B cell (primary cell): ENCODE results near the gene PLCB4. TPM values are rescaled to one million over a fixed set of nuclear protein-coding genes. Genes with fewer than 3 reads are reported as not detected.
A peak's percentile ranks its signal among the peaks of the same experiment; 100 is the strongest.

Experiments
- ATAC-seq: fragments of 200-7000 bp; cut with Tn5 transposase; one replicate; pipeline ENCODE4 v1.10.0; 2021; ENCODE audit warnings: low read depth, mild to moderate bottlenecking, moderate number of reproducible peaks, moderate library complexity
- CTCF ChIA-PET: fragments of 350-600 bp; sonication (Branson Sonifier 250); formaldehyde crosslinking; loops from one replicate; lab custom pipeline; 2021; ENCODE audit warnings: antibody characterized with exemption, inconsistent platforms; lab: Charles Lee
- POLR2A ChIA-PET: fragments of 350-600 bp; sonication (Branson Sonifier 250); formaldehyde crosslinking; loops from one replicate; lab custom pipeline; 2021; ENCODE audit warnings: antibody characterized with exemption; lab: Charles Lee
- DNase-seq: peaks from one replicate; pipeline ENCODE4 v3.0.0; 2013
- H2AFZ ChIP-seq: 2 replicates; pipeline ENCODE4 v1.6.1; 2012; ENCODE audit warnings: mild to moderate bottlenecking, low read depth, low read length; ENCODE audit not compliant: insufficient read depth, poor library complexity, severe bottlenecking
- H3K27ac ChIP-seq, 2 donors: 1 replicate in 1 of 2; 2 replicates in 1 of 2; pipeline ENCODE4 v1.5.1; 2012 to 2013; ENCODE audit warnings: low read length in 2 of 2, mild to moderate bottlenecking in 2 of 2, moderate library complexity in 1 of 2
- H3K27me3 ChIP-seq, 4 experiments: fragments of 200-600 bp in 1 of 4; sonication (generic) in 1 of 4; replicated peaks in 1 of 4; 1 replicate in 2 of 4; 2 replicates in 2 of 4; pipeline versions ENCODE4 v1.6.1 to v1.7.0; 2013 to 2016; ENCODE audit warnings: low read length in 3 of 4, mild to moderate bottlenecking in 2 of 4, mixed read lengths in 1 of 4, moderate library complexity in 1 of 4; ENCODE audit not compliant: insufficient read depth in 4 of 4, control insufficient read depth in 3 of 4; ENCODE audit errors: control extremely low read depth in 1 of 4
- H3K36me3 ChIP-seq, 2 experiments: replicated peaks in 1 of 2; 1 replicate in 1 of 2; 2 replicates in 1 of 2; pipeline versions ENCODE4 v1.6.1 to v1.7.1; 2013; ENCODE audit warnings: low read length in 1 of 2; ENCODE audit not compliant: insufficient read depth in 2 of 2, control insufficient read depth in 1 of 2; ENCODE audit errors: control extremely low read depth in 1 of 2, extremely low read depth in 1 of 2
- H3K4me1 ChIP-seq, 2 donors: fragments of 200-600 bp in 1 of 2; sonication (generic) in 1 of 2; 1 replicate in 1 of 2; 2 replicates in 1 of 2; pipeline versions ENCODE4 v1.5.1 to v1.6.1; 2013 to 2017; ENCODE audit warnings: low read length in 2 of 2; ENCODE audit not compliant: control insufficient read depth in 2 of 2, insufficient read depth in 2 of 2
- H3K4me2 ChIP-seq: replicated peaks from 2 replicates; pipeline ENCODE3; 2012; ENCODE audit warnings: mild to moderate bottlenecking, low read depth, low read length; ENCODE audit not compliant: poor library complexity, severe bottlenecking
- H3K4me3 ChIP-seq, 5 experiments: fragments of 200-600 bp in 1 of 5; sonication (generic) in 1 of 5; 1 replicate in 3 of 5; 2 replicates in 2 of 5; pipeline versions ENCODE4 v1.5.1 to v1.7.0; 2011 to 2016; ENCODE audit warnings: low read length in 4 of 5, mild to moderate bottlenecking in 4 of 5, low read depth in 2 of 5, control low read depth in 1 of 5, moderate library complexity in 1 of 5; ENCODE audit not compliant: insufficient read depth in 1 of 5; ENCODE audit errors: control extremely low read depth in 1 of 5, extremely low read depth in 1 of 5
- H3K79me2 ChIP-seq: fragments of 200-600 bp; sonication (generic); one replicate; pipeline ENCODE4 v1.6.0; 2016; ENCODE audit warnings: low read length; ENCODE audit not compliant: control insufficient read depth, insufficient read depth
- H3K9ac ChIP-seq: fragments of 200-600 bp; sonication (generic); 2 replicates; pipeline ENCODE4 v1.6.1; 2017; ENCODE audit warnings: mild to moderate bottlenecking, low read length, moderate library complexity
- H3K9me3 ChIP-seq, 3 donors: one replicate each; pipeline versions ENCODE4 v1.6.1 to v1.7.1; 2013; ENCODE audit warnings: low read length in 2 of 3; ENCODE audit not compliant: control insufficient read depth in 2 of 3, insufficient read depth in 1 of 3; ENCODE audit errors: control extremely low read depth in 1 of 3
- H4K20me1 ChIP-seq: 2 replicates; pipeline ENCODE4 v1.6.0; 2012; ENCODE audit warnings: mild to moderate bottlenecking, low read length; ENCODE audit not compliant: insufficient read depth, control insufficient read depth, poor library complexity, severe bottlenecking
- H3K27ac Mint-ChIP-seq: one replicate; pipeline ENCODE4 v1.8.0; 2021; ENCODE audit warnings: mixed read lengths
- H3K27me3 Mint-ChIP-seq: one replicate; pipeline ENCODE4 v1.8.0; 2021; ENCODE audit warnings: mixed read lengths
- H3K4me1 Mint-ChIP-seq: one replicate; pipeline ENCODE4 v1.8.0; 2021; ENCODE audit warnings: mixed read lengths
- H3K4me3 Mint-ChIP-seq: one replicate; pipeline ENCODE4 v1.8.0; 2021; ENCODE audit warnings: mixed read lengths
- H3K9me3 Mint-ChIP-seq: one replicate; pipeline ENCODE4 v1.8.0; 2022; ENCODE audit warnings: mixed read lengths; ENCODE audit not compliant: insufficient read depth
- EZH2 ChIP-seq: IDR thresholded peaks from 2 replicates; pipeline ENCODE4 v1.6.1; 2012; ENCODE audit warnings: borderline replicate concordance, low read depth, mild to moderate bottlenecking, moderate library complexity, low read length; ENCODE audit not compliant: insufficient read depth, poor library complexity, severe bottlenecking
- WGBS: methylation state at CpG from one replicate; pipeline ENCODE4 v1.1.5; 2013; ENCODE audit warnings: missing lambda C conversion rate; ENCODE audit not compliant: insufficient coverage; 5-methylcytosine and 5-hydroxymethylcytosine counted together
- intact Hi-C: fragments of 100-400 bp; cut with micrococcal nuclease; formaldehyde crosslinking; loops from one replicate; pipeline ENCODE4 v1.10.0; 2022
- polyA plus RNA-seq: library from polyadenylated mRNA; depleted of rRNA; stranded (reverse); fragments of >200 nt; gene quantifications from 2 replicates; pipeline ENCODE4 v1.2.3, GENCODE V29; 2012
- total RNA-seq, 2 donors: library from RNA; stranded (reverse); fragments of 120-200 nt in 1 of 2; gene quantifications; 1 replicate in 1 of 2; 2 replicates in 1 of 2; pipeline versions ENCODE4 v1.2.3 to v1.2.4, GENCODE V29; 2013 to 2022
- TF ChIP-seq, protein P1 (sequence below): fragments of 200-600 bp; IDR thresholded peaks from one replicate; pipeline ENCODE4 v1.8.0; 2022; ENCODE audit warnings: antibody characterized with exemption, mild to moderate bottlenecking

Gene PLCB4
- total and polyA plus RNA-seq, 2 donors (not counting 1 experiment from before 2014, with no cell fraction given) = not detected

DNA sequence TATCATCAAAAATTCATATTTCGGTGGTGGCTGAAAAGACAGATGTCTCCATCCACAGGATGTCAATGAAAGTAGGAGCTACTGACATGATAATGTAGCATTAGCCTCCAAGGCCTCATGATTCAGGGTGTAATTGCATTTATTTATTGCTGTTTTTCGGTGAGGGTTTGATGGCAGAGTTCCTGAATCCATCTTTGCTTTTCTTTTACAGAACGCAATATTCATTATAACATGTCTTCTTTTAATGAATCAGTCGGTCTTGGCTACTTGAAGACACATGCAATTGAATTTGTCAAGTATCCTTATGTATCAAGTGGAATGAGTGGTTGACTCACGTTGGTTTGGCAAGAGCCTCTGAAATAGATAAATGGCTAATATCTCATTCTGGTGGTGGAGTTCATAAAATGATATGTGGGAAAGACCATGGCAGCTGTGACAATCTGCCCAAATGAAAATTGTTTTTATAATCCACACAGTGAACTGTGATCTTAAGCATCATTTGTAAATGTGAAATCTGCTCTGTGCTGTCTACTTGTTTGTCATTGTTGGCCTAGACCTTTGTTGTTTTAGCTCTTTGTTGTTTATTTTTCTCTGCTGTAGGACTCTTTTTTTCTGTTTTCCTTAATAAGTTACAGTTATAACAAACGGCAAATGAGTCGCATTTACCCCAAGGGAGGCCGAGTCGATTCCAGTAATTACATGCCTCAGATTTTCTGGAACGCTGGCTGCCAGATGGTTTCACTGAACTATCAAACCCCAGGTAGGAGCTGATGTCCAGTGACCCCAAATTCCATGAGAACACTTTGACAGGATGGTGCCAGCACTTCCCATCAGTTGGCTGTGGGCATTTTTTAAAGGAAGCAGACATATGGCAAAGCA is 339.8 kb downstream of the PLCB4 start:
- Histone ChIP-seq H3K9ac (no peak overlapping the region), H3K9me3 (no peaks in the 10 kb centered on the region), H3K4me2 (no peak overlapping the region), H3K36me3 (no peaks in the 10 kb centered on the region), H3K27ac (no peak overlapping the region), H3K79me2 (no peaks in the 10 kb centered on the region), H2AFZ (no peak overlapping the region), H3K27me3 (no peaks in the 10 kb centered on the region), H3K4me3 (no peak overlapping the region), H3K4me1 (no peaks in the 10 kb centered on the region), H4K20me1 (no peaks in the 10 kb centered on the region)
- POLR2A ChIA-PET = no interaction called here
- no peak for ATAC-seq
- Mint-ChIP-seq H3K27ac (no peak overlapping the region), H3K27me3 (peaks cover 10% of the 10 kb centered on the region), H3K4me1 (peaks cover 7% of the 10 kb centered on the region), H3K9me3 (no peaks in the 10 kb centered on the region), H3K4me3 (no peak overlapping the region)
- WGBS = 98% methylated on average over 6 of the region's 10 CpGs
- TF ChIP-seq EZH2 = no peak
- TF ChIP-seq, protein P1, sequence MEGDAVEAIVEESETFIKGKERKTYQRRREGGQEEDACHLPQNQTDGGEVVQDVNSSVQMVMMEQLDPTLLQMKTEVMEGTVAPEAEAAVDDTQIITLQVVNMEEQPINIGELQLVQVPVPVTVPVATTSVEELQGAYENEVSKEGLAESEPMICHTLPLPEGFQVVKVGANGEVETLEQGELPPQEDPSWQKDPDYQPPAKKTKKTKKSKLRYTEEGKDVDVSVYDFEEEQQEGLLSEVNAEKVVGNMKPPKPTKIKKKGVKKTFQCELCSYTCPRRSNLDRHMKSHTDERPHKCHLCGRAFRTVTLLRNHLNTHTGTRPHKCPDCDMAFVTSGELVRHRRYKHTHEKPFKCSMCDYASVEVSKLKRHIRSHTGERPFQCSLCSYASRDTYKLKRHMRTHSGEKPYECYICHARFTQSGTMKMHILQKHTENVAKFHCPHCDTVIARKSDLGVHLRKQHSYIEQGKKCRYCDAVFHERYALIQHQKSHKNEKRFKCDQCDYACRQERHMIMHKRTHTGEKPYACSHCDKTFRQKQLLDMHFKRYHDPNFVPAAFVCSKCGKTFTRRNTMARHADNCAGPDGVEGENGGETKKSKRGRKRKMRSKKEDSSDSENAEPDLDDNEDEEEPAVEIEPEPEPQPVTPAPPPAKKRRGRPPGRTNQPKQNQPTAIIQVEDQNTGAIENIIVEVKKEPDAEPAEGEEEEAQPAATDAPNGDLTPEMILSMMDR = peak; percentile 62
- no peak for DNase-seq
- intact Hi-C loops = loop anchor here (2.0 kb wide), 1 partner anchor 504 kb away; no protein-coding TSS in a partner anchor
- CTCF ChIA-PET = interaction anchor here (0.6 to 4.9 kb wide), 20 partner anchors 8 to 1144 kb away, joined by 3 to 44 read pairs (median 6); no protein-coding TSS in a partner anchor

DNA sequence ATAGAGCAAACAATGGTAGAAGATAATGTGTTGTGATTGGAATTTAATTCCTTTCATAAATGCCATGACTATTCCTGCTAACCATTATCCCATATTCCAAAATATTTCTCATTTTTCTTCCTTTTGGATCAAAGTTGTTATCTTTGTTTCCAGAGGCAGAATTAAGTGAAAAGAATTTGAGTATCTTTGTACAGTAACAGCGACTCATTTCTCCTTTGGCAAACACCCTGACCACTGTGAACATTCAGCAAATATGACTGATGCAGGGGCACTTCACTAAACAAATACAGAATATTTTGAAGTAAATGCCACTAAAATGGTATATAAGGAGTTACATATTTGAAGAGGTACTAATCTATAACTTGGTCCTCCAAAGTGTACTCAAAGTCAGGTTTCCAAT is 340.5 kb downstream of the PLCB4 start:
- H4K20me1 ChIP-seq = no peaks in the 10 kb centered on the region
- ATAC-seq (no peak), DNase-seq (no peak)
- no peak overlapping the region for H3K27ac ChIP-seq
- no peak overlapping the region for H2AFZ ChIP-seq
- H3K4me2 ChIP-seq = no peak overlapping the region
- no peaks in the 10 kb centered on the region for H3K79me2 ChIP-seq
- no peaks in the 10 kb centered on the region for H3K9me3 Mint-ChIP-seq
- H3K4me3 Mint-ChIP-seq = no peak overlapping the region
- H3K27me3 Mint-ChIP-seq = peaks cover 10% of the 10 kb centered on the region
- H3K27ac Mint-ChIP-seq = no peak overlapping the region
- no peaks in the 10 kb centered on the region for H3K27me3 ChIP-seq
- H3K36me3 ChIP-seq = no peaks in the 10 kb centered on the region
- H3K4me1 Mint-ChIP-seq = peaks cover 7% of the 10 kb centered on the region
- no CpG with 5 or more reads among the region's 1 CpG for WGBS
- no peaks in the 10 kb centered on the region for H3K9me3 ChIP-seq
- H3K4me3 ChIP-seq = no peak overlapping the region
- TF ChIP-seq EZH2 = no peak
- TF ChIP-seq, protein P1 = no peak
- H3K9ac ChIP-seq = no peak overlapping the region
- intact Hi-C loops = loop anchor here (2.0 kb wide), 1 partner anchor 503 kb away; no protein-coding TSS in a partner anchor
- no peaks in the 10 kb centered on the region for H3K4me1 ChIP-seq
- CTCF ChIA-PET = interaction anchor here (0.7 to 4.9 kb wide), 7 partner anchors 12 to 682 kb away, joined by 3 to 44 read pairs (median 18); no protein-coding TSS in a partner anchor
- POLR2A ChIA-PET = no interaction called here
